GM23338 (cell line): ENCODE data around the gene SH2D6. TPM values are rescaled to one million over a fixed set of nuclear protein-coding genes. Genes with fewer than 3 reads are reported as not detected.

Experiments
- ATAC-seq: fragments of 200-7000 bp; cut with Tn5 transposase; 3 replicates; pipeline ENCODE4 v1.9.1; 2020
- DNase-seq: peaks from one replicate; pipeline ENCODE4 v3.0.0-alpha.2; 2015; ENCODE audit warnings: low spot score
- H2AFZ ChIP-seq: fragments of 200-600 bp; sonication (generic); 2 replicates; pipeline ENCODE4 v1.8.0; 2016; ENCODE audit warnings: antibody characterized with exemption, mild to moderate bottlenecking, moderate library complexity
- H3F3A ChIP-seq: fragments of 200-600 bp; sonication (generic); replicated peaks from 2 replicates; pipeline ENCODE4 v1.8.0; 2017; ENCODE audit warnings: antibody characterized with exemption, mixed run types, low read depth
- H3K27ac ChIP-seq: fragments of 200-600 bp; sonication (generic); 2 replicates; pipeline ENCODE4 v1.6.1; 2016; ENCODE audit warnings: low read depth
- H3K27me3 ChIP-seq: fragments of 200-600 bp; sonication (generic); 2 replicates; pipeline ENCODE4 v1.8.0; 2016; ENCODE audit warnings: mild to moderate bottlenecking, mixed run types, moderate library complexity; ENCODE audit not compliant: insufficient read depth
- H3K36me3 ChIP-seq: fragments of 200-600 bp; sonication (generic); 2 replicates; pipeline ENCODE4 v1.8.0; 2016; ENCODE audit warnings: mild to moderate bottlenecking; ENCODE audit not compliant: insufficient read depth
- H3K4me1 ChIP-seq: fragments of 200-600 bp; sonication (generic); 2 replicates; pipeline ENCODE4 v1.8.0; 2016; ENCODE audit warnings: mild to moderate bottlenecking, moderate library complexity; ENCODE audit not compliant: insufficient read depth
- H3K4me2 ChIP-seq: fragments of 200-600 bp; sonication (generic); 2 replicates; pipeline ENCODE4 v1.7.1; 2017; ENCODE audit warnings: mixed run types
- H3K4me3 ChIP-seq: fragments of 200-600 bp; sonication (generic); 2 replicates; pipeline ENCODE4 v1.6.1; 2016; ENCODE audit warnings: mixed run types
- H3K79me2 ChIP-seq: fragments of 200-600 bp; sonication (generic); replicated peaks from 2 replicates; pipeline ENCODE4 v1.8.0; 2017; ENCODE audit warnings: mild to moderate bottlenecking; ENCODE audit not compliant: insufficient read depth
- H3K9me2 ChIP-seq: fragments of 200-600 bp; sonication (generic); 2 replicates; pipeline ENCODE4 v1.8.0; 2017; ENCODE audit not compliant: insufficient read depth
- H4K20me1 ChIP-seq: fragments of 200-600 bp; sonication (generic); replicated peaks from 2 replicates; pipeline ENCODE4 v1.8.0; 2017; ENCODE audit warnings: mild to moderate bottlenecking; ENCODE audit not compliant: insufficient read depth
- H3K27ac Mint-ChIP-seq: 2 replicates; pipeline ENCODE4 v1.8.0; 2020; ENCODE audit warnings: inconsistent platforms, mild to moderate bottlenecking, moderate library complexity, mixed read lengths
- H3K27me3 Mint-ChIP-seq: 3 replicates; pipeline ENCODE4 v1.8.0; 2022; ENCODE audit warnings: low read depth, mild to moderate bottlenecking, moderate library complexity, mixed read lengths, inconsistent platforms; ENCODE audit not compliant: insufficient read depth, poor library complexity
- H3K36me3 Mint-ChIP-seq: 3 replicates; pipeline ENCODE4 v1.8.0; 2021; ENCODE audit warnings: low read depth, mild to moderate bottlenecking, inconsistent platforms, moderate library complexity, mixed read lengths
- H3K4me1 Mint-ChIP-seq: 3 replicates; pipeline ENCODE4 v1.8.0; 2020; ENCODE audit warnings: mild to moderate bottlenecking, inconsistent platforms, mixed read lengths
- H3K4me3 Mint-ChIP-seq: 3 replicates; pipeline ENCODE4 v1.8.0; 2021; ENCODE audit warnings: moderate library complexity, mild to moderate bottlenecking, inconsistent platforms, mixed read lengths
- H3K9me3 Mint-ChIP-seq: 3 replicates; pipeline ENCODE4 v1.8.0; 2020; ENCODE audit warnings: moderate library complexity, mild to moderate bottlenecking, inconsistent platforms, mixed read lengths
- CREB1 ChIP-seq: fragments of 250-450 bp; sonication (Bioruptor Pico); IDR thresholded peaks from 2 replicates; pipeline ENCODE4 v1.5.0; 2020; ENCODE audit warnings: low read depth, mild to moderate bottlenecking, moderate library complexity
- EZH2 ChIP-seq: fragments of 200-600 bp; sonication (generic); IDR thresholded peaks from one replicate; pipeline ENCODE4 v1.8.0; 2017; ENCODE audit warnings: antibody characterized with exemption, mild to moderate bottlenecking, low read depth; ENCODE audit not compliant: unreplicated experiment
- EZH2phosphoT487 ChIP-seq: fragments of 200-600 bp; sonication (generic); IDR thresholded peaks from one replicate; pipeline ENCODE4 v1.8.1; 2018; ENCODE audit warnings: antibody characterized with exemption; ENCODE audit not compliant: unreplicated experiment
- JUNB ChIP-seq: IDR thresholded peaks from one replicate; pipeline ENCODE4 v1.6.1; 2016; ENCODE audit warnings: antibody characterized with exemption; ENCODE audit not compliant: unreplicated experiment
- NANOG ChIP-seq: IDR thresholded peaks from 2 replicates; pipeline ENCODE4 v1.6.1; 2016; ENCODE audit warnings: antibody characterized with exemption, borderline replicate concordance
- POLR2AphosphoS5 ChIP-seq: IDR thresholded peaks from 2 replicates; pipeline ENCODE4 v1.6.1; 2016; ENCODE audit warnings: antibody characterized with exemption, low read depth
- STAT1 ChIP-seq: IDR thresholded peaks from one replicate; pipeline ENCODE4 v1.6.1; 2016; ENCODE audit warnings: antibody characterized with exemption; ENCODE audit not compliant: unreplicated experiment
- ZNF114 ChIP-seq: fragments of 250-450 bp; sonication (Bioruptor Pico); IDR thresholded peaks from 2 replicates; pipeline ENCODE4 v1.5.0; 2020; ENCODE audit warnings: mild to moderate bottlenecking, moderate library complexity
- ZNF331 ChIP-seq: fragments of 250-450 bp; sonication (Bioruptor Pico); IDR thresholded peaks from 2 replicates; pipeline ENCODE4 v1.5.0; 2020; ENCODE audit warnings: low read depth, mild to moderate bottlenecking, moderate library complexity
- polyA plus RNA-seq: library from polyadenylated mRNA; unstranded; fragments of >200 nt; fragmentation: Nextera tagmentation; extraction: Ambion mirVana; gene quantifications from 2 replicates; pipeline ENCODE4 v1.2.1, GENCODE V29; 2016
- total RNA-seq: library from RNA; depleted of rRNA; stranded (reverse); fragments of >200 nt; shearing (Covaris generic); gene quantifications from 2 replicates; pipeline ENCODE4 v1.2.3, GENCODE V29; 2014
- TF ChIP-seq, protein P1 (sequence below): fragments of 250-450 bp; sonication (Bioruptor Pico); IDR thresholded peaks from 2 replicates; pipeline ENCODE4 v1.5.0; 2020; ENCODE audit warnings: mild to moderate bottlenecking, moderate library complexity
- TF ChIP-seq, protein P2 (sequence below): IDR thresholded peaks from one replicate; pipeline ENCODE4 v1.6.1; 2018; ENCODE audit warnings: antibody characterized with exemption; ENCODE audit not compliant: unreplicated experiment
- TF ChIP-seq, protein P3 (sequence below): IDR thresholded peaks from 2 replicates; pipeline ENCODE4 v1.6.1; 2016; ENCODE audit warnings: antibody characterized with exemption
- TF ChIP-seq, protein P4 (sequence below), 2 experiments: fragments of 200-600 bp in 1 of 2; sonication (generic) in 1 of 2; conservative IDR thresholded peaks; 2 replicates each; pipeline versions ENCODE4 v1.5.1 to v1.6.1; 2016 to 2017; ENCODE audit warnings: antibody characterized with exemption in 2 of 2, low read depth in 2 of 2, mild to moderate bottlenecking in 2 of 2, moderate library complexity in 1 of 2

SH2D6 gene
- total and polyA plus RNA-seq, 2 experiments from 2014 or later, result 0.37 TPM; not detected in 1

DNA sequence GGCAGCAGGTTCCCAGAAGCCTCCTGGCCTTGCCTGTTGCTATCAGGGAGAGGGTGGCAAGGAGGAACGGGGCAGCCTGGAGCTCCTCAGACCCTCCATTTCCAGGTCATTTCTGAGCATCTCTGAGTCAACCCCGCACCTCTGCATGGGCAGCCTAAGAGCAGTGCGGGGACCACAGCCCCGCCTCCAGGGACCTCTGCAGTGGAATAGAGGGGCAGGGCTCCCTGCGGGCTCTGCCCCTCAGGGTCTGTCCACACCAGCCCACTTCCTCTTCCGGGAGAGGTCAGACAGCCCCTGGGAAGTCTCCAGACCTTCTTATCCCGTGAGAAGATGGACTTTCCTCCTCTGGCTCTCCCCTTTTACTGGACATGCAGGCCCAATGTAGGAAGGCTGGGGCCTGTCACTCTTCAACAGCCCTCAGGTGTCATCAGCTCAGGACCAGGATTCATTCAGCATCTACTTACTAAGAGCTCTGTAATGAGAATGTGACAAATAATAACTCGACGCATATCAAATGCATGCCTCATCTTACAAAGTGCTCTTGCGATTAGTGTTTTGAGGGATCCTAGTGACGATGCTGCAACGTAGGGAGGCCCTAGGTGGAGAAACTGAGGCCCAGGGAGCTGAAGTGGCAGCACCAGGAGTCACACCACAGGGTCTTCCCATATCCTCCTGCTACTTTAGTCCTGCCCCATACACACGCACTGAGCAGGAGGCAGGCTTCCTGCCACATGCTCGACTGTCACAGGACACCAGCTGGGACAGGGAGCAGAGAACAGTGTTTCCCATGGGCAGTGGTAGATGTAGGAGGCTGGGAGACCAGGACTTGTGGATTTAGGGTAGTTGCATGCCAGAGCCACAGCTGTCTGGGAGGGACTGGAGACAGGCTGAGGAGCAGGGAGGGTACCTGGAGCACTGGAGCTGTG, 28.0 kb downstream of the SH2D6 start:
- H3K4me3 Mint-ChIP-seq, result no peak overlapping the region
- H3K36me3 Mint-ChIP-seq, result no peaks in the 10 kb centered on the region
- H3F3A ChIP-seq, result no peaks in the 10 kb centered on the region
- TF ChIP-seq POLR2AphosphoS5 (no peak), NANOG (no peak), STAT1 (no peak), JUNB (no peak), ZNF331 (no peak), ZNF114 (CRISPR knock-in tag) (no peak), EZH2phosphoT487 (no peak), CREB1 (CRISPR knock-in tag) (no peak), EZH2 (no peak)
- TF ChIP-seq, protein P1, sequence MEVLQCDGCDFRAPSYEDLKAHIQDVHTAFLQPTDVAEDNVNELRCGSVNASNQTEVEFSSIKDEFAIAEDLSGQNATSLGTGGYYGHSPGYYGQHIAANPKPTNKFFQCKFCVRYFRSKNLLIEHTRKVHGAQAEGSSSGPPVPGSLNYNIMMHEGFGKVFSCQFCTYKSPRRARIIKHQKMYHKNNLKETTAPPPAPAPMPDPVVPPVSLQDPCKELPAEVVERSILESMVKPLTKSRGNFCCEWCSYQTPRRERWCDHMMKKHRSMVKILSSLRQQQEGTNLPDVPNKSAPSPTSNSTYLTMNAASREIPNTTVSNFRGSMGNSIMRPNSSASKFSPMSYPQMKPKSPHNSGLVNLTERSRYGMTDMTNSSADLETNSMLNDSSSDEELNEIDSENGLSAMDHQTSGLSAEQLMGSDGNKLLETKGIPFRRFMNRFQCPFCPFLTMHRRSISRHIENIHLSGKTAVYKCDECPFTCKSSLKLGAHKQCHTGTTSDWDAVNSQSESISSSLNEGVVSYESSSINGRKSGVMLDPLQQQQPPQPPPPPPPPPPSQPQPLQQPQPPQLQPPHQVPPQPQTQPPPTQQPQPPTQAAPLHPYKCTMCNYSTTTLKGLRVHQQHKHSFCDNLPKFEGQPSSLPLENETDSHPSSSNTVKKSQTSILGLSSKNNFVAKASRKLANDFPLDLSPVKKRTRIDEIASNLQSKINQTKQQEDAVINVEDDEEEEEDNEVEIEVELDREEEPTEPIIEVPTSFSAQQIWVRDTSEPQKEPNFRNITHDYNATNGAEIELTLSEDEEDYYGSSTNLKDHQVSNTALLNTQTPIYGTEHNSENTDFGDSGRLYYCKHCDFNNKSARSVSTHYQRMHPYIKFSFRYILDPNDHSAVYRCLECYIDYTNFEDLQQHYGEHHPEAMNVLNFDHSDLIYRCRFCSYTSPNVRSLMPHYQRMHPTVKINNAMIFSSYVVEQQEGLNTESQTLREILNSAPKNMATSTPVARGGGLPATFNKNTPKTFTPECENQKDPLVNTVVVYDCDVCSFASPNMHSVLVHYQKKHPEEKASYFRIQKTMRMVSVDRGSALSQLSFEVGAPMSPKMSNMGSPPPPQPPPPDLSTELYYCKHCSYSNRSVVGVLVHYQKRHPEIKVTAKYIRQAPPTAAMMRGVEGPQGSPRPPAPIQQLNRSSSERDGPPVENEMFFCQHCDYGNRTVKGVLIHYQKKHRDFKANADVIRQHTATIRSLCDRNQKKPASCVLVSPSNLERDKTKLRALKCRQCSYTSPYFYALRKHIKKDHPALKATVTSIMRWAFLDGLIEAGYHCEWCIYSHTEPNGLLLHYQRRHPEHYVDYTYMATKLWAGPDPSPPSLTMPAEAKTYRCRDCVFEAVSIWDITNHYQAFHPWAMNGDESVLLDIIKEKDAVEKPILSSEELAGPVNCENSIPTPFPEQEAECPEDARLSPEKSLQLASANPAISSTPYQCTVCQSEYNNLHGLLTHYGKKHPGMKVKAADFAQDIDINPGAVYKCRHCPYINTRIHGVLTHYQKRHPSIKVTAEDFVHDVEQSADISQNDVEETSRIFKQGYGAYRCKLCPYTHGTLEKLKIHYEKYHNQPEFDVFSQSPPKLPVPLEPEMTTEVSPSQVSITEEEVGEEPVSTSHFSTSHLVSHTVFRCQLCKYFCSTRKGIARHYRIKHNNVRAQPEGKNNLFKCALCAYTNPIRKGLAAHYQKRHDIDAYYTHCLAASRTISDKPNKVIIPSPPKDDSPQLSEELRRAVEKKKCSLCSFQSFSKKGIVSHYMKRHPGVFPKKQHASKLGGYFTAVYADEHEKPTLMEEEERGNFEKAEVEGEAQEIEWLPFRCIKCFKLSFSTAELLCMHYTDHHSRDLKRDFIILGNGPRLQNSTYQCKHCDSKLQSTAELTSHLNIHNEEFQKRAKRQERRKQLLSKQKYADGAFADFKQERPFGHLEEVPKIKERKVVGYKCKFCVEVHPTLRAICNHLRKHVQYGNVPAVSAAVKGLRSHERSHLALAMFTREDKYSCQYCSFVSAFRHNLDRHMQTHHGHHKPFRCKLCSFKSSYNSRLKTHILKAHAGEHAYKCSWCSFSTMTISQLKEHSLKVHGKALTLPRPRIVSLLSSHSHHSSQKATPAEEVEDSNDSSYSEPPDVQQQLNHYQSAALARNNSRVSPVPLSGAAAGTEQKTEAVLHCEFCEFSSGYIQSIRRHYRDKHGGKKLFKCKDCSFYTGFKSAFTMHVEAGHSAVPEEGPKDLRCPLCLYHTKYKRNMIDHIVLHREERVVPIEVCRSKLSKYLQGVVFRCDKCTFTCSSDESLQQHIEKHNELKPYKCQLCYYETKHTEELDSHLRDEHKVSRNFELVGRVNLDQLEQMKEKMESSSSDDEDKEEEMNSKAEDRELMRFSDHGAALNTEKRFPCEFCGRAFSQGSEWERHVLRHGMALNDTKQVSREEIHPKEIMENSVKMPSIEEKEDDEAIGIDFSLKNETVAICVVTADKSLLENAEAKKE (CRISPR knock-in tag), result no peak
- TF ChIP-seq, protein P2, sequence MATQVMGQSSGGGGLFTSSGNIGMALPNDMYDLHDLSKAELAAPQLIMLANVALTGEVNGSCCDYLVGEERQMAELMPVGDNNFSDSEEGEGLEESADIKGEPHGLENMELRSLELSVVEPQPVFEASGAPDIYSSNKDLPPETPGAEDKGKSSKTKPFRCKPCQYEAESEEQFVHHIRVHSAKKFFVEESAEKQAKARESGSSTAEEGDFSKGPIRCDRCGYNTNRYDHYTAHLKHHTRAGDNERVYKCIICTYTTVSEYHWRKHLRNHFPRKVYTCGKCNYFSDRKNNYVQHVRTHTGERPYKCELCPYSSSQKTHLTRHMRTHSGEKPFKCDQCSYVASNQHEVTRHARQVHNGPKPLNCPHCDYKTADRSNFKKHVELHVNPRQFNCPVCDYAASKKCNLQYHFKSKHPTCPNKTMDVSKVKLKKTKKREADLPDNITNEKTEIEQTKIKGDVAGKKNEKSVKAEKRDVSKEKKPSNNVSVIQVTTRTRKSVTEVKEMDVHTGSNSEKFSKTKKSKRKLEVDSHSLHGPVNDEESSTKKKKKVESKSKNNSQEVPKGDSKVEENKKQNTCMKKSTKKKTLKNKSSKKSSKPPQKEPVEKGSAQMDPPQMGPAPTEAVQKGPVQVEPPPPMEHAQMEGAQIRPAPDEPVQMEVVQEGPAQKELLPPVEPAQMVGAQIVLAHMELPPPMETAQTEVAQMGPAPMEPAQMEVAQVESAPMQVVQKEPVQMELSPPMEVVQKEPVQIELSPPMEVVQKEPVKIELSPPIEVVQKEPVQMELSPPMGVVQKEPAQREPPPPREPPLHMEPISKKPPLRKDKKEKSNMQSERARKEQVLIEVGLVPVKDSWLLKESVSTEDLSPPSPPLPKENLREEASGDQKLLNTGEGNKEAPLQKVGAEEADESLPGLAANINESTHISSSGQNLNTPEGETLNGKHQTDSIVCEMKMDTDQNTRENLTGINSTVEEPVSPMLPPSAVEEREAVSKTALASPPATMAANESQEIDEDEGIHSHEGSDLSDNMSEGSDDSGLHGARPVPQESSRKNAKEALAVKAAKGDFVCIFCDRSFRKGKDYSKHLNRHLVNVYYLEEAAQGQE, result no peak
- TF ChIP-seq, protein P3, sequence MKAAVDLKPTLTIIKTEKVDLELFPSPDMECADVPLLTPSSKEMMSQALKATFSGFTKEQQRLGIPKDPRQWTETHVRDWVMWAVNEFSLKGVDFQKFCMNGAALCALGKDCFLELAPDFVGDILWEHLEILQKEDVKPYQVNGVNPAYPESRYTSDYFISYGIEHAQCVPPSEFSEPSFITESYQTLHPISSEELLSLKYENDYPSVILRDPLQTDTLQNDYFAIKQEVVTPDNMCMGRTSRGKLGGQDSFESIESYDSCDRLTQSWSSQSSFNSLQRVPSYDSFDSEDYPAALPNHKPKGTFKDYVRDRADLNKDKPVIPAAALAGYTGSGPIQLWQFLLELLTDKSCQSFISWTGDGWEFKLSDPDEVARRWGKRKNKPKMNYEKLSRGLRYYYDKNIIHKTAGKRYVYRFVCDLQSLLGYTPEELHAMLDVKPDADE, result no peak
- TF ChIP-seq, protein P4, sequence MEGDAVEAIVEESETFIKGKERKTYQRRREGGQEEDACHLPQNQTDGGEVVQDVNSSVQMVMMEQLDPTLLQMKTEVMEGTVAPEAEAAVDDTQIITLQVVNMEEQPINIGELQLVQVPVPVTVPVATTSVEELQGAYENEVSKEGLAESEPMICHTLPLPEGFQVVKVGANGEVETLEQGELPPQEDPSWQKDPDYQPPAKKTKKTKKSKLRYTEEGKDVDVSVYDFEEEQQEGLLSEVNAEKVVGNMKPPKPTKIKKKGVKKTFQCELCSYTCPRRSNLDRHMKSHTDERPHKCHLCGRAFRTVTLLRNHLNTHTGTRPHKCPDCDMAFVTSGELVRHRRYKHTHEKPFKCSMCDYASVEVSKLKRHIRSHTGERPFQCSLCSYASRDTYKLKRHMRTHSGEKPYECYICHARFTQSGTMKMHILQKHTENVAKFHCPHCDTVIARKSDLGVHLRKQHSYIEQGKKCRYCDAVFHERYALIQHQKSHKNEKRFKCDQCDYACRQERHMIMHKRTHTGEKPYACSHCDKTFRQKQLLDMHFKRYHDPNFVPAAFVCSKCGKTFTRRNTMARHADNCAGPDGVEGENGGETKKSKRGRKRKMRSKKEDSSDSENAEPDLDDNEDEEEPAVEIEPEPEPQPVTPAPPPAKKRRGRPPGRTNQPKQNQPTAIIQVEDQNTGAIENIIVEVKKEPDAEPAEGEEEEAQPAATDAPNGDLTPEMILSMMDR (conservative IDR thresholded peaks at IDR 0.05; ENCODE audit: low read depth in 2 of 2), result no peak
- peaks cover 3% of the 10 kb centered on the region; the same call in 1 of the 3 replicates for H3K4me1 Mint-ChIP-seq
- ATAC-seq, result peak; percentile 55
- no peaks in the 10 kb centered on the region for H3K4me1 ChIP-seq
- no peaks in the 10 kb centered on the region for H3K36me3 ChIP-seq
- H3K27me3 ChIP-seq, result no peaks in the 10 kb centered on the region
- no peaks in the 10 kb centered on the region for H4K20me1 ChIP-seq
- H3K9me2 ChIP-seq, result no peaks in the 10 kb centered on the region
- no peaks in the 10 kb centered on the region for H3K9me3 Mint-ChIP-seq
- H3K27ac Mint-ChIP-seq, result no peak overlapping the region
- H3K27me3 Mint-ChIP-seq, result peaks cover 9% of the 10 kb centered on the region
- no peak overlapping the region for H3K27ac ChIP-seq
- no peak overlapping the region for H3K4me3 ChIP-seq
- H2AFZ ChIP-seq, result 0 out of 2 replicates have a peak overlapping the region, but pooled peaks have one; percentile 47
- no peaks in the 10 kb centered on the region for H3K79me2 ChIP-seq
- DNase-seq, result no peak
- H3K4me2 ChIP-seq, result no peak overlapping the region
